ENCODE measurements around the gene AKR1C3. TPM values are rescaled to one million over a fixed set of nuclear protein-coding genes. Genes with fewer than 3 reads are reported as not detected.
"Not testable (repeated sequence)": the region's sequence is repeated elsewhere in the genome, so short reads cannot be mapped to it uniquely, and the experiment has no call there.

Gene AKR1C3
- total RNA-seq, 1 experiment from 2014 or later: 11.0 TPM

- DNase-seq (ENCODE audit: low read depth): no peak
Observed at GRCh38 chr10:5088703-5089261, 5.4 kb upstream of the AKR1C3 start.

GRCh38 chr10:5089865-5090264 lies 4.3 kb upstream of the AKR1C3 start:
- DNase-seq (ENCODE audit: low read depth): peak; percentile 40

GRCh38 chr10:5090551-5090950 lies 3.7 kb upstream of the AKR1C3 start:
- no peak for DNase-seq (ENCODE audit: low read depth)

GRCh38 chr10:5091196-5091595 lies 3.0 kb upstream of the AKR1C3 start:
- DNase-seq (ENCODE audit: low read depth): no peak

GRCh38 chr10:5092375-5092774 lies 1.8 kb upstream of the AKR1C3 start:
- DNase-seq (ENCODE audit: low read depth): no peak

- DNase-seq (ENCODE audit: low read depth): no peak
Observed at GRCh38 chr10:5092848-5093790, 1.1 kb upstream of the AKR1C3 start.

- DNase-seq (ENCODE audit: low read depth): no peak
Observed at GRCh38 chr10:5095687-5096086, 1.5 kb downstream of the AKR1C3 start.

GRCh38 chr10:5096108-5096507 lies 1.9 kb downstream of the AKR1C3 start:
- DNase-seq (ENCODE audit: low read depth): no peak

- DNase-seq (ENCODE audit: low read depth): not testable (repeated sequence)
Observed at GRCh38 chr10:5102479-5102878, 8.3 kb downstream of the AKR1C3 start.

- DNase-seq (ENCODE audit: low read depth): no peak
Observed at GRCh38 chr10:5103481-5103880, 9.3 kb downstream of the AKR1C3 start.

GRCh38 chr10:5105626-5106025 lies 11.4 kb downstream of the AKR1C3 start:
- no peak for DNase-seq (ENCODE audit: low read depth)

GRCh38 chr10:5106553-5106952 lies 12.3 kb downstream of the AKR1C3 start:
- DNase-seq (ENCODE audit: low read depth): no peak

- no peak for DNase-seq (ENCODE audit: low read depth)
Observed at GRCh38 chr10:5107860-5108526, 13.8 kb downstream of the AKR1C3 start.

GRCh38 chr10:5108658-5109416 lies 14.6 kb downstream of the AKR1C3 start:
- DNase-seq (ENCODE audit: low read depth): no peak

- DNase-seq (ENCODE audit: low read depth): not testable (repeated sequence)
Observed at GRCh38 chr10:5109861-5110260, 15.6 kb downstream of the AKR1C3 start.

GRCh38 chr10:5116621-5117020 lies 22.4 kb downstream of the AKR1C3 start:
- no peak for DNase-seq (ENCODE audit: low read depth)

GRCh38 chr10:5117026-5117425 lies 22.8 kb downstream of the AKR1C3 start:
- DNase-seq (ENCODE audit: low read depth): no peak

GRCh38 chr10:5119997-5120396 lies 25.8 kb downstream of the AKR1C3 start:
- not testable (repeated sequence) for DNase-seq (ENCODE audit: low read depth)

GRCh38 chr10:5123886-5124285 lies 29.7 kb downstream of the AKR1C3 start:
- no peak for DNase-seq (ENCODE audit: low read depth)

GRCh38 chr10:5125315-5126044 lies 31.3 kb downstream of the AKR1C3 start:
- no peak for DNase-seq (ENCODE audit: low read depth)

- DNase-seq (ENCODE audit: low read depth): no peak
Observed at GRCh38 chr10:5135581-5135980, 41.4 kb downstream of the AKR1C3 start.

Data from HT1080 (cell line).